Calu3 (cell line): ENCODE measurements around the gene PLPPR2. TPM values are rescaled to one million over a fixed set of nuclear protein-coding genes. Genes with fewer than 3 reads are reported as not detected.
"Not testable (repeated sequence)": the region's sequence is repeated elsewhere in the genome, so short reads cannot be mapped to it uniquely, and the experiment has no call there.

Experiments
- BruUV-seq: library from RNA; stranded (reverse); fragments of 400-500 nt; replicated peaks from 2 replicates; lab custom pipeline; 2021; lab: Mats Ljungman, UMichigan
- CTCF ChIA-PET: fragments of 300-600 bp; sonication (Branson Sonifier 250); formaldehyde crosslinking; loops from one replicate; lab custom pipeline; 2022; ENCODE audit warnings: antibody characterized with exemption; lab: Charles Lee
- DNase-seq: peaks from one replicate; pipeline ENCODE4 v3.0.0; 2022
- H3K27ac Mint-ChIP-seq: one replicate; pipeline ENCODE4 v1.8.0; 2022; ENCODE audit warnings: mixed read lengths; ENCODE audit not compliant: unreplicated experiment
- H3K27me3 Mint-ChIP-seq: one replicate; pipeline ENCODE4 v1.8.0; 2022; ENCODE audit warnings: mixed read lengths; ENCODE audit not compliant: unreplicated experiment
- H3K36me3 Mint-ChIP-seq: one replicate; pipeline ENCODE4 v1.8.0; 2022; ENCODE audit warnings: mild to moderate bottlenecking, moderate library complexity, mixed read lengths; ENCODE audit not compliant: insufficient read depth, unreplicated experiment
- H3K4me1 Mint-ChIP-seq: one replicate; pipeline ENCODE4 v1.8.0; 2022; ENCODE audit warnings: mild to moderate bottlenecking, low read depth, mixed read lengths; ENCODE audit not compliant: unreplicated experiment
- H3K4me3 Mint-ChIP-seq: one replicate; pipeline ENCODE4 v1.8.0; 2022; ENCODE audit warnings: mild to moderate bottlenecking, low read depth, moderate library complexity, mixed read lengths; ENCODE audit not compliant: unreplicated experiment
- H3K9me3 Mint-ChIP-seq: one replicate; pipeline ENCODE4 v1.8.0; 2022; ENCODE audit warnings: low read depth, mixed read lengths; ENCODE audit not compliant: unreplicated experiment
- intact Hi-C: fragments of 100-400 bp; cut with micrococcal nuclease; formaldehyde crosslinking; loops from one replicate; pipeline ENCODE4 v1.10.0; 2022; ENCODE audit not compliant: unreplicated experiment
- total RNA-seq: library from RNA; stranded (reverse); gene quantifications from 2 replicates; pipeline ENCODE4 v1.2.3, GENCODE V29; 2022
- TF ChIP-seq, protein P1 (sequence below): fragments of 200-600 bp; IDR thresholded peaks from one replicate; pipeline ENCODE4 v1.8.0; 2022; ENCODE audit warnings: antibody characterized with exemption; ENCODE audit not compliant: unreplicated experiment

PLPPR2 gene
- total RNA-seq, 1 experiment from 2014 or later, result 7.8 TPM

DNA sequence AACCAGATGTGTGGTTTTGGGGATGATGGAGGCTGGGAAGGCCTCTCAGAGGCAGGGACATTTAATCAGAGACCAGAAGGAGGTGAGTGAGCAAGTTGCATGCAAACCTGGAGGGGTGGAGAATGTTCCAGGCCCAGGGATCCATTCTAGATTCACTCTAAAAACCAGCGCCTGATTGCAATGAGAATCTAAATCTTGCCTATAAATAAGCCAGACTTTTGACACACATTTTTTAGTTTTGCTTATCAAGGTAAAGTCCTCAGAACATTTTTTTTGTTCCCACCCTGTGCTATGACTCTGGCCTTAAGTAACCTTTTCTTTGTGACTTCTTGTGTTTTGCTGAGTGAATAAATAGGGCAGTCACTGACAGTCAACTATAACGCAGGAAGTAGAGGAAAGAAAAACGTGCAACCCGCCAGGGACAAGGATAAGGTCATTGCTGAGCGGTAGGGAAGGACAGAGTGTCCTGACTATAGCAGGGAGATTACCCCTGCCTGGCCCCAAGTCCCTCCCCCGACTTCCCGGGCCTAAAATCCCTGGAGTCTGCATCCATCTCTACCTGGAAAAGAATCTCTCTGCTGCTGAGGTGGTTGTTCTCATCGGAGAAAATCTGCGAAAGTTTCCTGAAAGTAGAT lies 49.5 kb downstream of the PLPPR2 start:
- DNase-seq, result no peak
- no peaks in the 10 kb centered on the region for H3K9me3 Mint-ChIP-seq
- no peak overlapping the region for H3K27ac Mint-ChIP-seq
- CTCF ChIA-PET, result no interaction called here
- H3K36me3 Mint-ChIP-seq, result peaks cover 33% of the 10 kb centered on the region
- intact Hi-C loops, result no loop called here
- BruUV-seq, result no TSS peak
- H3K27me3 Mint-ChIP-seq, result no peaks in the 10 kb centered on the region
- TF ChIP-seq, protein P1, sequence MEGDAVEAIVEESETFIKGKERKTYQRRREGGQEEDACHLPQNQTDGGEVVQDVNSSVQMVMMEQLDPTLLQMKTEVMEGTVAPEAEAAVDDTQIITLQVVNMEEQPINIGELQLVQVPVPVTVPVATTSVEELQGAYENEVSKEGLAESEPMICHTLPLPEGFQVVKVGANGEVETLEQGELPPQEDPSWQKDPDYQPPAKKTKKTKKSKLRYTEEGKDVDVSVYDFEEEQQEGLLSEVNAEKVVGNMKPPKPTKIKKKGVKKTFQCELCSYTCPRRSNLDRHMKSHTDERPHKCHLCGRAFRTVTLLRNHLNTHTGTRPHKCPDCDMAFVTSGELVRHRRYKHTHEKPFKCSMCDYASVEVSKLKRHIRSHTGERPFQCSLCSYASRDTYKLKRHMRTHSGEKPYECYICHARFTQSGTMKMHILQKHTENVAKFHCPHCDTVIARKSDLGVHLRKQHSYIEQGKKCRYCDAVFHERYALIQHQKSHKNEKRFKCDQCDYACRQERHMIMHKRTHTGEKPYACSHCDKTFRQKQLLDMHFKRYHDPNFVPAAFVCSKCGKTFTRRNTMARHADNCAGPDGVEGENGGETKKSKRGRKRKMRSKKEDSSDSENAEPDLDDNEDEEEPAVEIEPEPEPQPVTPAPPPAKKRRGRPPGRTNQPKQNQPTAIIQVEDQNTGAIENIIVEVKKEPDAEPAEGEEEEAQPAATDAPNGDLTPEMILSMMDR, result no peak
- no peak overlapping the region for H3K4me3 Mint-ChIP-seq
- no peaks in the 10 kb centered on the region for H3K4me1 Mint-ChIP-seq

DNA sequence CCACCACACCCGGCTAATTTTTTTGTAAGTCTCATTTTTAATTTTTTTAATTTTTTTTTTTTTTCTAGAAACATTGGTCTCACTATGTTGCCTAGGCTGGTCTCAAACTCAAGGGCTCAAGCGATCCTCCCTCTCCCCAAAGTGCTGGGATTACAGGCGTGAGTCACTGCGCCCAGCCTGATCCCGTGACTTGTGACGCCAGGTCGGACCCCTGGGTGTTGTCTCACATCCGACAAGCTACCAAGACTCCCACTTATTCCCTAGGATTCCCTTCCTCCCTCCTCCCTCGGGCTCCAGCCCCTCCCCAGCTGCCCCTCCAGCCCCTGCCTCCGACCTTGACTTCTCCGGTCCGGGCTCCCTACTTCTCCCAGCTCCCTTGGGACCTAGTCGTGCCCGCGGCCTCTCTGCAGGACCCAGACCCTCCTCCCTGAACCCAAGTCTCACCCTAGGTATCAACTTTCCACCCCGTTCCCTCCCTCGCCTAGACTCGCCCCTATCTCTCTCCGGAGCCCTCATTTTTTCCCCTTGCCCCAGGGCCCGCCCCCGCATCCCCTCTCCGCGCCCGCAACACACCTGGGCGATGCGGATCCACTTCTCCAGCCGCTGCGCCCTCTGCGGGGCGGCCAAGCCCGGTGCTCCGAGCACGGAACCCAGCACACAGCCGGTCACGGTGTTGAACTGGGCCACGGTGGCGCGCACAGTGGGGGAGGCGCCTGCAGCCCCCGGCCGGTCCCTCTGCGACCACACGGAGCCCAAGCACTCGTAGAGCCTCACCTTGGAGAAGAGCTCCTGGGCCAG lies 50.8 kb downstream of the PLPPR2 start:
- Mint-ChIP-seq H3K4me3 (no peak overlapping the region), H3K27me3 (no peaks in the 10 kb centered on the region), H3K4me1 (no peaks in the 10 kb centered on the region), H3K27ac (no peak overlapping the region), H3K36me3 (peaks cover 20% of the 10 kb centered on the region), H3K9me3 (no peaks in the 10 kb centered on the region)
- DNase-seq, result no peak
- BruUV-seq, result no TSS peak
- intact Hi-C loops, result no loop called here
- TF ChIP-seq, protein P1, result no peak
- CTCF ChIA-PET, result interaction anchor here (0.6 kb wide), 1 partner anchor 125 kb away, joined by 4 read pairs; no protein-coding TSS in a partner anchor

DNA sequence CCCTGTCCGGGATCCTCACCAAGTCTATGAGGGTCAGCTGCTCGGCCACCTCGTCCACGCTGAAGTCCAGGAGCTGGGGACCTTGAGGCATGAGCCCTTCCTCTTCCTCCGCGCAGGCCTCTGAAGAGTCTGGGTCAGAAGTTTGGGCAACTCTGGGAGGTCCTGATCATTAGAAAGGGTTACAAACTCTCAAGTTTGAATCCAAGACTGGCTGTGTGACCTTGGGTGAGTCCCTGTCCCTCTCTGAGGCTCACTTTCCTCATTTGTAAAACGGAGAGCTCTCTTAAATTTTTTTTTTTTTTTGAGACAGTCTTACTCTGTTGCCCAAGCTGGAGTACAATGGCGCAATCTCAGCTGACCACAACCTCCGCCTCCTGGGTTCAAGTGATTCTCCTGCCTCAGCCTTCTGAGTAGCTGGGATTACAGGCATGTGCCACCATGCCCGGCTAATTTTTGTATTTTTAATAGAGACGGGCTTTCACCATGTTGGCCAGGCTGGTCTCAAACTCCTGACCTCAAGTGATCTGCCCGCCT lies 51.5 kb downstream of the PLPPR2 start:
- H3K36me3 Mint-ChIP-seq, result peaks cover 19% of the 10 kb centered on the region
- intact Hi-C loops, CTCF ChIA-PET, H3K27me3 Mint-ChIP-seq, H3K27ac Mint-ChIP-seq, BruUV-seq, H3K4me1 Mint-ChIP-seq, H3K9me3 Mint-ChIP-seq, DNase-seq, H3K4me3 Mint-ChIP-seq: not testable (repeated sequence)

DNA sequence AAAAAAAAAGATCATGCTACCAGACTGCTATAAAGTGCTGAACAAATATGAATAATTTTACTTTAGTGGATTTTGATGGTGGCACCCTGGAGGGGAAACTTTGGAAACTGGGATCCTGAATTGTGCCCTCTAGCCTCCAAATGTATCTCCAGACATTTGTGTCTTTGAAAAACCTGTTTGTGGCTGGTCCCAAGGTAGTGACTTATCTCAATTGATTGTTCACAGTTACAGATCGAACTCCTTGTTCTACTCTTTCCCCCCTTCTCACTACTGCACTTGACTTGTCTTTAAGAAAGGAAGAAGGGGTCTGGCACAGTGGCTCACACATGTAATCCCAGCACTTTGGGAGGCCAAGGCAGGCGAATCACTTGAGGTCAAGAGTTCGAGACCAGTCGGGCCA lies 53.4 kb downstream of the PLPPR2 start:
- H3K4me3 Mint-ChIP-seq, result no peak overlapping the region
- no TSS peak for BruUV-seq
- H3K36me3 Mint-ChIP-seq, result peaks cover 19% of the 10 kb centered on the region
- no peaks in the 10 kb centered on the region for H3K9me3 Mint-ChIP-seq
- intact Hi-C loops, result no loop called here
- H3K27ac Mint-ChIP-seq, result no peak overlapping the region
- CTCF ChIA-PET, result no interaction called here
- H3K27me3 Mint-ChIP-seq, result no peaks in the 10 kb centered on the region
- DNase-seq, result no peak
- TF ChIP-seq, protein P1, result no peak
- no peaks in the 10 kb centered on the region for H3K4me1 Mint-ChIP-seq
